ENCODE data around the gene SLC45A2.

GRCh38 chr5:34005211-34005610 is 20.7 kb upstream of the SLC45A2 start:
- no peak for TF ChIP-seq POLR2AphosphoS5 (IDR thresholded peaks at IDR 0.05; ENCODE audit: low read depth, low read length)
- TF ChIP-seq SIN3A (IDR thresholded peaks at IDR 0.05; ENCODE audit: borderline replicate concordance, insufficient read depth, low read length): no peak
- TF ChIP-seq TAF1 (IDR thresholded peaks at IDR 0.05; ENCODE audit: borderline replicate concordance, insufficient read depth, low read length): no peak
- TF ChIP-seq FOXP2 (optimal IDR thresholded peaks at IDR 0.05; ENCODE audit: borderline replicate concordance, extremely low read depth, extremely low read length, insufficient read depth): no peak
